Omental fat pad (tissue), 4 donors: ENCODE results near the gene CCL20. TPM values are rescaled to one million over a fixed set of nuclear protein-coding genes. Genes with fewer than 3 reads are reported as not detected.
A peak's percentile ranks its signal among the peaks of the same experiment; 100 is the strongest.

Experiments used
- ATAC-seq: fragments of 150-250 bp; one replicate; pipeline ENCODE4 v1.9.1; 2016; ENCODE audit warnings: mild to moderate bottlenecking, moderate library complexity; ENCODE audit not compliant: low FRiP score
- DNase-seq: peaks from one replicate; pipeline ENCODE4 v3.0.0-alpha.2; 2019; ENCODE audit warnings: low spot score
- CTCF ChIP-seq, 3 donors: fragments of 450-650 bp; IDR thresholded peaks; one replicate each; pipeline ENCODE4 v1.5.1; 2016 to 2017; ENCODE audit warnings: antibody characterized with exemption in 3 of 3, mild to moderate bottlenecking in 3 of 3, moderate library complexity in 2 of 3
- total RNA-seq, 4 donors: library from RNA; depleted of rRNA; stranded (reverse); fragments of >200 nt; gene quantifications; one replicate each; pipeline ENCODE4 v1.1.0, GENCODE V29; 2016

CCL20 gene
- total RNA-seq, 4 donors from 2014 or later: 3.4 to 19.2 TPM; not detected in 2

GRCh38 chr2:227816507-227817294 is 3.1 kb downstream of the CCL20 start:
- no peak for TF ChIP-seq CTCF (IDR thresholded peaks at IDR 0.05)
- ATAC-seq: no peak
- DNase-seq: no peak

- DNase-seq (no peak), ATAC-seq (no peak)
- no peak for TF ChIP-seq CTCF (IDR thresholded peaks at IDR 0.05)
Measured at GRCh38 chr2:227817336-227817735, 3.7 kb downstream of the CCL20 start.

- no peak for TF ChIP-seq CTCF (IDR thresholded peaks at IDR 0.05)
- DNase-seq: peak; percentile 99
- peak; percentile 93 for ATAC-seq
Measured at GRCh38 chr2:227817850-227818674, 4.4 kb downstream of the CCL20 start.

GRCh38 chr2:227818675-227819397 is 5.2 kb downstream of the CCL20 start:
- TF ChIP-seq CTCF (IDR thresholded peaks at IDR 0.05): no peak
- peak; percentile 74 for ATAC-seq
- peak; percentile 57 for DNase-seq

GRCh38 chr2:227819398-227819697 is 5.7 kb downstream of the CCL20 start:
- no peak for DNase-seq
- ATAC-seq: no peak
- no peak for TF ChIP-seq CTCF (IDR thresholded peaks at IDR 0.05)

- ATAC-seq (no peak), DNase-seq (no peak)
- TF ChIP-seq CTCF (IDR thresholded peaks at IDR 0.05): no peak
Measured at GRCh38 chr2:227821043-227821942, 7.7 kb downstream of the CCL20 start.
